Stimulated activated CD4-positive, alpha-beta T cell treated with anti-CD3 and anti-CD28 coated beads, TNF-alpha, amount 100 ng/mL, for 24 hours (primary cell): ENCODE data around the gene ALKBH3.

Source experiments
- DNase-seq, 3 experiments: peaks; one replicate each; pipeline ENCODE4 v3.0.0-alpha.2; 2020; ENCODE audit warnings: low read depth in 3 of 3

Gene ALKBH3

DNA sequence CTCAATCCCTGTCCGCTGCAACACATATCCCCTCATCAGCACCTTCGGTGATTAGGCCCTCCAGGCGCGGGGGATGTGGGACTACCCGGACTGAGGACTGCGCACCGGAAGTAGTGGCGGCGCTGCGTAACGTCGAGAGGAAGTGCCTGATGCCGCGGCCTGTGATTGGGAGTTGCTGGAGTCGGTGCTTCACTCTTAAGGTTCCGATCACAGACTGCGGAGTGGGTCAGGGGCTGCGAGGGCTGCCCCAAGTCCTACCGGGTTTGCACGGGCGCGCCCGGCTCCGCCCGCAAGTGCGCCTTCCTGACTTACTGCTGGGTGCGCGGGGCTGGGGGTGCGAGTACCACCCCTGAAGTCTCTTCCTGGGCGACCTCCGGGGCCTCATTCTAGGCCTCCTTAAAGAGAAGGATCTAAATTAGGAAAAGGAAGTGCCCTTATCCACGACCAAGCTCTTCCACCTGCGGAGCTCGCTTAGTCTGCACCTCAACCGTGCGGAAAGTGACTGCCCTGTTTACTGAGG lies at the start of gene ALKBH3:
TSS of gene ALKBH3 (plus strand) at position 192 of the 520 bp plus-strand sequence. CDS start 1,822 bp downstream, outside the sequence.
- DNase-seq = peak; percentile 79 to 88 (median 87)

DNA sequence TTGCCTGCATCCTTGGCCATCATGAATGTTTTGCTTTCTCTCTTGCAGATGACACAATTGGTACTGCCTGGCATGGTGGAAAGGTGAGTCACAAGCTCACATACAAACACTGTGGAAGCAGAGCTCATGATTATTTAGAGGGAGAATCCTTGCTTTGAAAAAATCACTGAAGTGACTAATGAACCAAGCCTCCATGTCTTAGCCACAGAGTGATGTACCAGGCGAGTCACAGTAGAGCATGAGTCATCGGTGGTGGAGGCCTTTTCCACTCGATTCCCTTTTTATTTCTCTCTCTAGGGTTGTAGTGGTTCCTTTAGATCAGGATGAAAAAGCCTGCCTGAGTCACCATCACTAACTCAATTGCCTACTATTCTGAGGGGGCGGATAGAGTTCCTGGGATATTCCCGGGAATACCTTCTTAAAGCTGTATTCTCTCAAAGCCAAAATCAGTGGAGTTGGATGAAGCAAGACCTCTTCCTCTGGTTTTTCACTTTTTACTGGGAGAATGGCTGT lies 49.6 kb upstream of the ALKBH3 start:
- DNase-seq = peak; percentile 26 to 46 (median 39)

DNA sequence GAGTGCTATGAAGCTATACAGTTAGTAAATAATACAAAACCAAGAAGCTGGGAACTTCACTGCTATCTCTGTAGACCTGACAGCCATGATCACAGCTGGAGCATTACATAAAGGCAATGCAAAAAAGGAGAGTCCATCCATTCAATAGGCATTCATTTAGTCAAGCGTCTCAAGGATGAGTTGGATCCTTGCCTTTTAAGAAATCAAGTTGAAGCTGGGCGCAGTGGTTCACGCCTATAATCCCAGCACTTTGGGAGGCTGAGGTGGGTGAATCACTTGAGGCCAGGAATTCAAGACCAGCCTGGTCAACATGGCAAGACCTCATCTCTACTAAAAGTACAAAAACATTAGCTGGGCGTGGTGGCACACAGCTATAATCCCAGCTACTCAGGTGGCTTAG lies 48.1 kb upstream of the ALKBH3 start:
- no peak for DNase-seq

DNA sequence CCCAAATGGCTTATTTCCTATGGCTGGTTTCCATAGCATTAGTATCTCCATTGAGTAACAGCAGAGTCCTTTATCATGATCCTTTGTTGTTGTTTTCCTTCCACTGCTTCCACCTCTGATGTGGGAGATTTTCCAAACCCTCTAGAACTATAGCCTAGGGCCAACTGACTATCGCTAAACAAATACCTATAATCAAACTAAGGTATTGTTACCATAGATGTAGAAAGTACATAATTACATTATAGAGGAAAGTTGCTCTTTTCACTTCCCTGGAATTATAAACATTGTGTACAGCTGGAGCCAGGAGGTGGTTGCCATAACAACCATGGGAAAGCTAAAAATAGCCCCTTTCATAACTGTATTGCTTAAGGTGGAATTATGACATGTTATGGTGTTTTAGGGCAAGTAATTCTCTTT lies 47.0 kb upstream of the ALKBH3 start:
- no peak for DNase-seq

DNA sequence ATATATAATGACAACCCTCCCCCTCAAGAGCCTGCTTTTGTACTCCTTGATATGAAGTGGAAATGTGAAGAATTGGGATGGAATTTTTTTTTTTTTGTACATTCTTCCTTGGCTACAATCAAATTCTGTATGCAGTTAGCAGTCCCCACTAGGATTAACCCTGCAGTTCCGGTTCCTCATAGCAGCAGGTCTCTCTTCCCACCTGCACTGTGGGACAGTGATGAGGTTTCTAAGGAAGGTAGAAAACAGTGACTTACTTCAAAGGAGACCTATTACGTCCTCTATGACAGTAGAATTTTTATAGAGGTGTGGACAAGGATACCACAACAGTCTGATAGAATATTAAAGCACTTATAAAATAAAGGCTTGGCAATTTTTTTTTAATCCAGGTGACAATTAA lies 46.3 kb upstream of the ALKBH3 start:
- no peak for DNase-seq

DNA sequence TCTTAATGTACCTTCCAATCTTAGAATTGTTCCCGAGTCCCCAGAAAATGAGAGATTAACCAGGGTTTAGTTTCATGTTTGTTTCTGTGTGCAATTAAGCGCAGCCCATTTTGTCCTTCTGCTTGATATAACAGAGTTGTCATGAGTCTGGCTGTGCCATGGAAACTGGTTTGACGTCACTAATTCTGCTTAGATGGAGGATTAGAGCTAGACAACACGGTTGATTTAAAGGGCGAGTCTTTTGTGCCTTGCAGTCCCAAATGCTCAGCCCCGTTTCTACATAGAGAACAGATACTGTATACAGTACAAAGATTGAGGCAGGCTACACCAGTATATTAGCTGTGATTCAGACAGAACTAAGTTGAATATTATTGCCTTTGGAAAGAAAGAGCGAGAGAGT lies 45.5 kb upstream of the ALKBH3 start:
- DNase-seq = no peak

DNA sequence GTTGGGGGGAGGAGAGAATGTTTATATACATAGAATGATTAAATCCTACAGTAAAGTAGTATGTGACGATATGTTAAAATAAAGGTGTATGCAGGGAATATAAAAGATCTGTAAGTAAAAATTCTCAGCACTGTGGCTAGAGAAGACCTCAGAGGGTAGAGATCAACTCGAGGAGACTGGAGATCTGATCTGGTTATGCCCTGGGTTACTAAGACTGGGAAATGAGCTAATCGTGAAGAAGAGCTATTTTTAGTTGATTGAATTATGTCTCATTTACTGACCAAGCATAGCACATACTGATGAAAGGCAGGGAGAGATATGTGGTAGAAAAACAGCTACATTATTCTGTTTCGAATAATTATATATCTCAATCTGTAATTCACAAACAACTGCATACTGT lies 42.8 kb upstream of the ALKBH3 start:
- no peak for DNase-seq

DNA sequence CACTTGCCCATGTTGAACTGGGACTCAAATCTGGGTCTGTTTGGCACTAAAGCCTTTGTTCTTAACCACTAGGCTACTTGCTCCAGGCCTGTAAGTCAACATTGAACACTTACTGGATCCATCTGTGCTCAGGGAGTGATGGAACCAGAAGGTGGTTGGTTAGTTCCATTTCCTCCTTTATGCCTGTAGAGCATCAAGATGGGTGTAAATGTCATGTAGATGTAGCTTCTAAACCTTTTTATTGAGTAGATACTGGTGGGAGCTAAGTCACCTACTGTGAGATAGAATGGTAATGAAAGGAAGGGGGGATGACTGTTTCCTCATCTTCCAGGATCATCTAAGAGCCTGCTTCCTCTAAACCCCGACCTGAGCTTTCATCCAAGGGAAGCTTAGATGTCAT lies 38.6 kb upstream of the ALKBH3 start:
- no peak for DNase-seq

DNA sequence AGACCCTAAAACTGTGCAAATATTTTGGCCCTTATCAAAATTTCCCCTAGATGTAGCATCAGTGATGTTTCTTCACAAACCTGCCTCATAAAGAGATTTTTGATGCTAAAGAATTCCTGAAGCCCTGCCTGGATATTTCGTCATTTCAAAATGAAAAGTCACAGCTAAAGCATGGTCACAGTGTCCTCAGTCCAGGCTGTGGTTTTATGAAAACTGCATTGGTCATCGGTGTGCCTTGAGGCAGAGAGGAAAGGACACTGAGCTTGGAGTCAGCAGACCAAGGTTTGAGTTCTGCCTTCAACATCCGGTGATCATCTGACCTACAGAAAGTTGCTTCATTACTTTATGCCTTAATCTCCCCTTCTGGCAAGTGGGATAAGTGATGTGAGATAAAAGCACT lies 34.8 kb upstream of the ALKBH3 start:
- DNase-seq = no peak

DNA sequence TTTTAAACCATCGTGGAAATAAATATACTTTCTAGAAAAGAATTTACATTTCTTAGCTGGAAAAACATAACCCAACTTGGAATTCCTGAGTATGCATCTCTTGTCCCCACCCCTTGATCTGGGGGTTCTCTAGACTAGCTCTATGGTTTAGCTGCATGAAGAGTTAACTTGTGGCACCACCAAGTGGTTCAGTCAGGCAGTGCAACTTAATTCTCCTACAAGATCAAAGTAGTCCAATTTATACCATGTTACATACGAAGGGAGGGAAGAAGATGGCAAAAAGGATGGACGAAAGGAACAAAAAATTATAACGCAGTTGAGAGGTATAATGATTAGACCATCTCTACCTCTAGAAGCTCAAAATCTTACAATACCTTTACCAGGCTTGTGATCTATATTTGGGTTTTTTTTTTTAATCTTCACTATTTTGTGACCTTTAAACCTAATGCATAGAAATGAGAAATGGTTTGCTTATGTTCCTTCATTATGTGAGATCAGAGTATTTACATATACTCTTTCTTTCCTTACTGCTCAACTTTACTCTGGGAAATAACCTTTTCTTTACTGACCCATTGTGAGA lies 28.5 kb upstream of the ALKBH3 start:
- DNase-seq = peak; percentile 17 to 62 (median 35)

DNA sequence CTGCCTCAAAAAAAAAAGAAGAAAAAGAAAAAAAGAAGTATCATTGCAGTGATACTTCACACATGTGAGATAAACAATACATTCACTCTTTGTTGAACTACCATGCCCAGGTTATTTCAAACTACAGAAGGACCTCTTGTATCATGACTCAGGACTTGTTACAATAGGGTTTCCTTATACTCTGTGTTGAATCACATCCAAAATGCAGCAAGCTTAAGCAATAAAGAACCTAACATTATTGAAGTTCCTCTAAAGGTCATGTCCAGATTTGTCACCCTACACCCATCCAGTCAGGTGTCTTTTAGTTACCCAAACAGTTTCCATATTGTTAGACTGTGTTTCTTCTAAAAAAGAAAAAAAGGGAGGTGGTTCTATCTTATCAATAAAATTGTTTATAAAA lies 26.9 kb upstream of the ALKBH3 start:
- DNase-seq = no peak

DNA sequence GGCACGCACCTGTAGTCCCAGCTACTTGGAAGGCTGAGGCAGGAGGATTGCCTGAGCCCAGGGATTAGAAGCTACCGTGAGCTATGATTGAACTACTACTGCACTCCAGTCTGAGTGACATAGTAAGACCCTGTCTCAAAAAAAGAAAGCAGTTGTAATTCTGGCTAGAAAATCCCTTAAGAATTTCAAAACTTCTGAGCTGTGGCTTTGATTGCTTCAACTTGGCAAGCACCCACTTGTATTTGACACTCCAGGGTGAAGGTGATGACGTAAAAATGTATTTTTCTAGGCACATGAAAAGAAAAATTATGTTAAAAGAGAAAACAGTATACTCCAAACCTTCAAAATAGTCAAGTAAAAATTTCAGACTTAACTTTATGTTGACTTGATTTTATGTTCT lies 23.6 kb upstream of the ALKBH3 start:
- DNase-seq = no peak

DNA sequence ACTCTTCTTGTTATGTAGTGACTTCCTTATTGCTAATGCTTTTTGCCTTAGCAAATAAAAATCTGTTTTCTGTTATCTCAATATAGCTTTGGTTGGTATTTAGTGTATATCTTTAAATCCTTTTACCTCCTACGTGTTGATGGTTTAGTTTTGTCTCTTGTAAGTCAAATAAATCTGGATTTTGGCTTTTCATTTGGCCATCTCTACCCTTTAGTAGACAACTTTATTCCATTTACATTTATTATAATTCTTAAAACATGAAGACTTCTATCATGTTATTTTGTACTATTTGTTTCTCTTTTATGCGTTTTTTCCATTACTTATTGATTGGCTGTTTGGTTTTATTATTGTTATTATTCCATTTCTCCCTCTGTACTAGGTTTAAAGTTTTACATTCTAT lies 19.5 kb upstream of the ALKBH3 start:
- no peak for DNase-seq

DNA sequence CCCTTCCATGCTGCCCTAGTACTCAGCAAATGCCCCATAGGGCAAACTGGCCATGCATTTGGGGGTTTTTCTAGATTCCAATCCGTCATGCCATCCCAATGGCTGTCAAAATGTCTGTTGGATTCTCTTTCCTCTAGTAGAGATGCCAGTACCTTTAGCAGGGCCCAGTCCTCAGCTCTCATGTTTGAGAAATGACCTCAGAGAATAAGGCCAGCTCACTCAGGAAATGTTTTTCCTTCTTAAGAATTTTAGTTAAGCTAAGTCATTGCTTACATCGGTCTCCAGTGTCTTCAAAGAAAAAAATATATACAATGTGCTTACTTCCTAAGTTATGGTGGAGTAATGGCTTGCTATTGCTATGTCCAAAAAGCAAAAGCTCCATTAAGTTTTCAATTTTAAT lies 14.1 kb upstream of the ALKBH3 start:
- no peak for DNase-seq

DNA sequence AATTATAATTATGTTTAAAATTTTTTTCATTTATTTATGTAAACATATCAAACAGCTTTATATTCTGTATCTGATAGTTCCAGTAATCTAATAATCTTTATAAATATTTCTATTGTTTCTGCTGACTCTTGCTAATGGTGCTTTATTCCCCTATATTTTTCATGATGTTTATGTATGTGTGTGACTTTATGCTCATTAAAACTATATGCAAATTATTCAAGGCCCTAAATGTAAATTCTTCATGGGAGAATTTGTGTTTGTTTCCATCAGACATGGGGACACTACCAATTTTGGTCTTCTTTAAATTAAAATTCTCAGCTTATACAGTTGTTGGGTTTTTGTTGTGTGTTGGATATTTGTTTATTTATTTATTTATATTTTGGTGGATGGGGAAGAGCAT lies 13.7 kb upstream of the ALKBH3 start:
- no peak for DNase-seq

DNA sequence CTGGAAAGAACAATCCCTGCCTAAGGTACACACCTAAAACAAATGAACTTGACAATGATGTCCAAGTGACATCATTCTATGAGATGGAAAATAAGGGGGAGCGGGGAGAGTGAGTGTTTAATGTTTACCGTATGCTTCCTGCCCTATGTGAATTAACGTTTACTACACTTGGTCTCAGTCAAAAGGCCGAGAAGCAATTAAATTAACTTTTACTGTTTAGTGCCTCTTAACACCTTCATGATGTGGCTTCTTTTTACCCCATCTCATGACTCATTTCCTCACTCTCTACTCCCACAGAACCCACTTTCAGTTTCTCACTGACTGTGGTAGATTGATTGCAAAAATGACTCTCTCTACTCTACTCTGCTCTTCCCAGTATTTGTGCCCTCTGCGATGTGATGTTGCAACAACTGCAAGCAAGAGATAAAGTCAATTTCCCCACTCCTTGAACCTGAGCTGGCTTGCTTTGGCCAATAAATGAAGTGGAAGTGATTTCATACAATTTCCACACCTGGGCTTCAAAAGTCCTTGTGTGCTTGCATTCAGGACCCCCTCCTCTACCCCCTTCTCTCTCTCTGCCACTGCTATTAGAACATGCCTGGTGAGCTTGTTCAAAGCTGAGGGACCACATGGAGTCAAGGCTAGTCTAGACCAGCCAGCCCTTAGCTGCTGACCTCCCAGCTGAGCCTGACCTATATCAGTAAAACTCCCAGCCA lies 11.6 kb upstream of the ALKBH3 start:
- DNase-seq = peak in 2 of 3 experiments; percentile 6 to 37

DNA sequence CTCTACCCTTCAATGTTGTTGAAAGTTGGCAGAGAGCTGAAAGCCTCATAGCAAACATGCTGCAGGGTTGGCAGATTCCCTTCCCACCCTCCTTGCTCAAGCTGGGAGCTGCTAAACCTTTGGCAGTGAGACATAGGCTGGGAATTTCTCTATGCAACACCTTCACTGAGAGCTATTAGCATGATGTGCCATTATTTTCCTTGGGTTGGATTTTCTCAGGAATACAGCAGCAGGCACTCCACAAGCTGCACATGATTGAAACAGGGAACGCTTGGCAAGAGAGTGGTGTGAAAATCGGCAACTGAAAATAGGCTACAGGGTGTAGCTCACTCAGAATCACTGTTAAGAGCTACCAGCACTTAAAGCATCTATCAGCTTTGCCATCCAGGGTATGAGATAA lies 9.6 kb upstream of the ALKBH3 start:
- DNase-seq = no peak

DNA sequence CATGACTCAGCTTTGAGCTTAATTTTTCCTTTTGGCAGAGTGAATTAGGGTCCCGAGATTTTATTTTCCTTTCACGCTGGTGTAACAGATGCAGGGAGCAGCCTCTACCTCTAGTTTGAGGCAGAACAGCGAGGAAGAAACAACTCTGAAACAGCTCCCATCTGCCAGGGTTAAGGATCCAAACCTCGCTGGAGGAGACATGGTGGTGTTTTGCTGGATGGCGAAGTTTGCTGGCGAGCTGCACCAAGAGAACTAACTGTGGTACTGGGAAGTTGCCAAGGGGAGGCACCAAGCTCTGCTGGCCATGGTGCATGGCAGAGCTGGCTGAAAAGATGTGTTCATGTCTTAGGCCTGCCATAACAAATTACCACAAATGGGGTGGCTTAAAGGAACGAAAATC lies 7.6 kb upstream of the ALKBH3 start:
- DNase-seq = no peak

DNA sequence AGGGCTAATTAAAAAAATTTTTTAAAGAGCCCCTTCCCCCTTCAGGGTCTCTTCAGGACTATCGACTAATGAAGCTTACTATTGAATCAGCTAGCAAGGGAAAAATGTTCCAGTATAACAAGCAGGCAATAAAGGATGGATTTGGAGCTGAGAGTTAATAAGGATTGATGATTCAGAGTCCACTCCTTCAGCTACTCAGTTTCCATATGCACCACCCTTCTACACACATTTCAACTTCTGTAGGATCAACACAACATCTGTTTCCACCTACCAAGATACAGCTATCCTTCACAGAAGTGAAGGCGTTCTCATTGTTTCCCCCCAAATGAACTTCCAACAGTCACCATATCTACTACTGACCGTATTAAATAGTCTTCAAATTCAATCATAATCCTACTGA lies 6.6 kb upstream of the ALKBH3 start:
- no peak for DNase-seq

DNA sequence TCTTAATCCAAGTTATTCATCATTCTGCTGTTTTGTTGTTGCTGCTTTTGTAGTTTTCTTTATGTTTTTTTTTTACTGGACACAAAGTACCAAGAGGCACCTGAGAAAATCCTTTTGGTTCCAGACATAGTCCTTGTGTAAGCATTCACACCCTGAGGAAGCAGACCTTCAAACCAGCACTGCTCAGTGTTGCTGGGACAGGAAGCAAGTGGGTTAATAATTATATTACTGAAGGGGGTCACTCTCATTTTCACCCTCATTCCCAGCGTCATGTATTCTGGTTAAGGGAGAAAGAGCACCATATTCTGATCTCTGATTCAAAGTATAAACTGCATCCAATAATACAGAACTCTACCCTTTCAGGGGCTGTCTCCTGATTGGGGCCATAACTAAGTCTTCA lies 5.9 kb upstream of the ALKBH3 start:
- no peak for DNase-seq

DNA sequence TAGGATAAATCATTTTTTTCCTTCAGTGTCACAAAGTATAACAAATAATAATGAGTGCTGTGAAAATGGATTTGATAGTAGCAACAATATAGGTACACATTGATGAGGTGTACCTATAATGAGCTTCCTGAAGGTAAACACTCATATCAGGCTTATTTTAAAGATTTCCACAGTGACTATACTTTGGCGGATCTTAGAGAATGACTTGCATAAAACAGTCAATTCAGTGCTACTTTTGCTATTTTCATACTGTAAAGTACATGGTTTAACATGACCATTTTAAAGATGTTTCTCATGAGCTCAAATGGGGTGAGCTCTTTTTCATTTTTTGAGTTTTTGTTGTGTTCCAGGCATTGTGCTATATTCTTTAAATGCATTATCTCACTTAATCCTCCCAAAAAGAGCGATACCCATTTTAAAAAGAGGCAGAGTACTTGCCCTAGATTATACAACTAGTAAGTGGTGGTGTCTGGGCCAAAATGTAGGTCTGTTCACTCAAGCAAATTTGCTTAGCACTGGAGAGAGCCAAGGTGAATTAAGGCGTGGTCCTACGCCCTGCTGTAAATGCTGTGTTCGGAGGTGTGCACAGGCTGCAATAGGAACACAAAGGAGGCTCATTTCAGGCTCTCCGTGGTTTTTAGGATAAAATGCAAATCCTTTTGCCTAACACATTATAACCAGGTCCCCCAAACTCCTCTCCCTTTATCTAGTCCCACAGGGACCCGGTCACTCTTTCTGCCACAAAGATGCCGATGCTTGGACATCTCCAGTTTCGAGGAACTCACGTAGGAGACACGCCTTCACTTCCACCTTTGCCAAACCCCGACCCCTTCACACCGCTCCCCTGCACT lies 617 bp upstream of the ALKBH3 start:
- DNase-seq = no peak

DNA sequence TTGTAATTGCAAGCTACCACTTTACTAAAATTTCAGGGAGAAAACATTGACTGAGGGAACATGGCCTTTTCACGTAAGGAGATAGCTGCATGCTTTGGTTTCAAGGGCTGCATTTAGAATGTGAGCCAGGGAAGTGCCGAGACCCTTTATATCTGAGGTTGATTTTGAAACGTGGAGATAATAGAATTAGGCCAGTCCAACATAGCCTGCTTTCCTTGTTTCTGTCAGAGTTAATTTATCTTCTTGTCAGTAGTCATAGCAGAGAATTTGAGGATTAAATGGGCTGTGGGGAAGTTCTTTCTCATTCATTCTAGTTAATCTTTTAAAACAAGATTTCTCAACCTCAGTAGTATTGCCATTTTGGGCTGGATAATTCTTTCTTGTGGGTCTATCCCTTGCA lies 12.2 kb downstream of the ALKBH3 start:
- DNase-seq = no peak
